Osteoblast (primary cell): ENCODE data around the gene STAT1. TPM values are rescaled to one million over a fixed set of nuclear protein-coding genes. Genes with fewer than 3 reads are reported as not detected.
A peak's percentile ranks its signal among the peaks of the same experiment; 100 is the strongest.

Source experiments
- DNase-seq: peaks from one replicate; pipeline ENCODE4 v3.0.0; 2011; ENCODE audit warnings: low spot score, mixed read lengths; ENCODE audit not compliant: insufficient read length; ENCODE audit errors: missing footprints
- H2AFZ ChIP-seq: 2 replicates; pipeline ENCODE4 v1.6.0; 2011; ENCODE audit warnings: mild to moderate bottlenecking, low read length
- H3K27ac ChIP-seq: 2 replicates; pipeline ENCODE4 v1.5.1; 2011; ENCODE audit warnings: mild to moderate bottlenecking, low read depth, low read length, moderate library complexity
- H3K27me3 ChIP-seq: 2 replicates; pipeline ENCODE4 v1.6.0; 2012; ENCODE audit warnings: mild to moderate bottlenecking, control low read depth, inconsistent platforms, low read length, moderate library complexity; ENCODE audit not compliant: insufficient read depth
- H3K36me3 ChIP-seq: 2 replicates; pipeline ENCODE4 v1.5.1; 2011; ENCODE audit warnings: mild to moderate bottlenecking, low read length, control low read depth, moderate library complexity; ENCODE audit not compliant: insufficient read depth
- H3K4me1 ChIP-seq: 2 replicates; pipeline ENCODE4 v1.5.1; 2011; ENCODE audit warnings: mild to moderate bottlenecking, low read length, control low read depth, moderate library complexity; ENCODE audit not compliant: insufficient read depth
- H3K4me2 ChIP-seq: 2 replicates; pipeline ENCODE4 v1.6.0; 2011; ENCODE audit warnings: mild to moderate bottlenecking, low read length; ENCODE audit not compliant: insufficient read depth
- H3K4me3 ChIP-seq: fragments of 200-600 bp; sonication (generic); 3 replicates; pipeline ENCODE4 v1.5.1; 2012; ENCODE audit warnings: mild to moderate bottlenecking, low read length, inconsistent platforms; ENCODE audit not compliant: insufficient read depth
- H3K79me2 ChIP-seq: 2 replicates; pipeline ENCODE4 v1.6.0; 2012; ENCODE audit warnings: mild to moderate bottlenecking, low read length, control low read depth, inconsistent platforms; ENCODE audit not compliant: insufficient read depth
- H3K9me3 ChIP-seq: 2 replicates; pipeline ENCODE4 v1.5.1; 2011; ENCODE audit warnings: low read depth, low read length, control low read depth
- H4K20me1 ChIP-seq: 2 replicates; pipeline ENCODE4 v1.6.0; 2012; ENCODE audit warnings: mild to moderate bottlenecking, low read length, control low read depth; ENCODE audit not compliant: insufficient read depth
- total RNA-seq: library from RNA; depleted of rRNA; stranded (reverse); fragments of >200 nt; gene quantifications from 2 replicates; pipeline ENCODE4 v1.2.3, GENCODE V29; 2012
- TF ChIP-seq, protein P1 (sequence below): IDR thresholded peaks from 2 replicates; pipeline ENCODE4 v1.5.1; 2011; ENCODE audit warnings: mild to moderate bottlenecking, low read depth, low read length, moderate library complexity; ENCODE audit errors: extremely low read depth

Gene STAT1
- total RNA-seq, 1 donor = 530 TPM

DNA sequence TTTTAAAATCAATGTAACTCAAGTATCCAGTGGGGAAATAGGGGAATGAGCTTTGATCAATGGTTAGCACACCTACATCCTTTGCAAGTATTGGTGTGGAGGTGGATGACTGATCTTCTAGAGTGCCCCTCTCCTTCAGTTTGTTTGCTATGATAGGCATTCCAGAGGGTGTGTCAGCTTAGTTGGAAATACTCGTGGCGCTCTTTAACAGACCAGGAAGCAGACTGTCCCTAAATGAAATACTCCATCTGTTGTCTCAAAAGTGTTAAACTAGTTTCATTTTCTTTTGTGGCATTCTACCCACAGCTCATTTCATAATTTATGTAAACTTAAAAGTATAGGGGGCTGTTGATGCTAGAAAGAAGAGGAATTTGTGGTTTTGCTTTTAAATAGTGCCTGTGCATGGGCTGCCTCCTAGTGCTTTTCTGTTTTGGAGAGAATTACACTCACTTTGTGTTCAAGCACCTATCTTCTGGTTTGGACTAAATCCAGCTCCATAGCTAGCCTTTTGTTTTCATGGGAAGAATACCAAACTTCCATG lies 66.2 kb downstream of the STAT1 start:
- TF ChIP-seq, protein P1, sequence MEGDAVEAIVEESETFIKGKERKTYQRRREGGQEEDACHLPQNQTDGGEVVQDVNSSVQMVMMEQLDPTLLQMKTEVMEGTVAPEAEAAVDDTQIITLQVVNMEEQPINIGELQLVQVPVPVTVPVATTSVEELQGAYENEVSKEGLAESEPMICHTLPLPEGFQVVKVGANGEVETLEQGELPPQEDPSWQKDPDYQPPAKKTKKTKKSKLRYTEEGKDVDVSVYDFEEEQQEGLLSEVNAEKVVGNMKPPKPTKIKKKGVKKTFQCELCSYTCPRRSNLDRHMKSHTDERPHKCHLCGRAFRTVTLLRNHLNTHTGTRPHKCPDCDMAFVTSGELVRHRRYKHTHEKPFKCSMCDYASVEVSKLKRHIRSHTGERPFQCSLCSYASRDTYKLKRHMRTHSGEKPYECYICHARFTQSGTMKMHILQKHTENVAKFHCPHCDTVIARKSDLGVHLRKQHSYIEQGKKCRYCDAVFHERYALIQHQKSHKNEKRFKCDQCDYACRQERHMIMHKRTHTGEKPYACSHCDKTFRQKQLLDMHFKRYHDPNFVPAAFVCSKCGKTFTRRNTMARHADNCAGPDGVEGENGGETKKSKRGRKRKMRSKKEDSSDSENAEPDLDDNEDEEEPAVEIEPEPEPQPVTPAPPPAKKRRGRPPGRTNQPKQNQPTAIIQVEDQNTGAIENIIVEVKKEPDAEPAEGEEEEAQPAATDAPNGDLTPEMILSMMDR = no peak
- no peak overlapping the region for H2AFZ ChIP-seq
- no peaks in the 10 kb centered on the region for H3K27me3 ChIP-seq
- H3K27ac ChIP-seq = peak overlapping the region; percentile 63
- peaks cover 14% of the 10 kb centered on the region for H4K20me1 ChIP-seq
- H3K4me2 ChIP-seq = peak overlapping the region; percentile 70
- H3K79me2 ChIP-seq = no peaks in the 10 kb centered on the region
- no peak for DNase-seq
- no peaks in the 10 kb centered on the region for H3K36me3 ChIP-seq
- peaks cover 30% of the 10 kb centered on the region for H3K4me1 ChIP-seq
- H3K4me3 ChIP-seq = peak overlapping the region; percentile 10
- no peaks in the 10 kb centered on the region for H3K9me3 ChIP-seq

DNA sequence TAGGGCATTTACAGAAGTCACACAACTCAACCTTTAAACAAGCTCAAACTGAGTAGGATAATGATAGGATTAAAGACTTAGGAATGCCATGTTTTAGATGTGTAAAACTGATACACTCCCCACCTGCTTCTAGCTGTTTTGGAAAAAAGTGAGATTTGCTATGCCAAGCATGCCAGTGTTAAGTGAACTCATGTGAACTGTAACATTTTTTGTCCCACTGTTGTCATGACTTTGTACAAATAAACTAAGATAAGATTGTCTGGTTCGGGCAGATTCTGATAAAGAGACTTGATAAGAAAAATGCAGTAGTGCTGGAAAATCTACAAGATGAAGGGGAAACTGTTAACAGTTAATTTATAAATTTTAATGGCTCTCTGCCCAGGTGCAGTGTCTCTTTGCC lies 66.8 kb downstream of the STAT1 start:
- Histone ChIP-seq H3K27ac (peak overlapping the region; percentile 63), H3K27me3 (no peaks in the 10 kb centered on the region), H3K36me3 (no peaks in the 10 kb centered on the region), H3K9me3 (no peaks in the 10 kb centered on the region), H3K4me3 (no peak overlapping the region), H3K4me1 (peaks cover 30% of the 10 kb centered on the region), H3K4me2 (peak overlapping the region; percentile 70), H4K20me1 (peaks cover 14% of the 10 kb centered on the region), H3K79me2 (no peaks in the 10 kb centered on the region), H2AFZ (no peak overlapping the region)
- no peak for DNase-seq
- TF ChIP-seq, protein P1 = no peak

DNA sequence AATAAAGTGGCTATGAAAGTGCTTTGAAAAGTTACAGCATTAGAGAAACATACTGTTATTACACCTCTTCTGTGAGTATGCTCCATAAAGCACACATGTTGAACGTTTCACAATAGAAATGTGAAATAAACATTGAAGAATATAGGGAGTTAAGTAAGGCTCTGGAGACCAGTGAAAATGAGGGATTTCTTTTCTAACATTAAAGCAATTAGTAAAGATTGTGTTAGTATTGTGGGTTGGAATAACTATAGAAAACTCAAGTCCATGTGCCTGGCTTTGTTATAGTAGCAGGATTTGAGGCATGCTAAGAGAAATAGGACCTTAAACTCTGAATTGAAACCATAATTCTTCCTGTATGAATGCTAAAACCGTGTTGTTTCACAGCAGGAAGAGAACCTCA lies 70.3 kb downstream of the STAT1 start:
- Histone ChIP-seq H3K9me3 (no peaks in the 10 kb centered on the region), H2AFZ (no peak overlapping the region), H3K79me2 (no peaks in the 10 kb centered on the region), H3K4me1 (peaks cover 32% of the 10 kb centered on the region), H4K20me1 (peaks cover 16% of the 10 kb centered on the region), H3K27ac (no peak overlapping the region), H3K36me3 (peaks cover 11% of the 10 kb centered on the region), H3K27me3 (no peaks in the 10 kb centered on the region), H3K4me3 (no peak overlapping the region), H3K4me2 (no peak overlapping the region)
- DNase-seq = no peak
- TF ChIP-seq, protein P1 = no peak

- H3K4me2 ChIP-seq = no peak overlapping the region
- H3K36me3 ChIP-seq = peaks cover 15% of the 10 kb centered on the region
- H3K27me3 ChIP-seq = no peaks in the 10 kb centered on the region
- H3K4me3 ChIP-seq = no peak overlapping the region
- H4K20me1 ChIP-seq = peaks cover 16% of the 10 kb centered on the region
- TF ChIP-seq, protein P1 = no peak
- H3K79me2 ChIP-seq = no peaks in the 10 kb centered on the region
- H3K27ac ChIP-seq = no peak overlapping the region
- no peak overlapping the region for H2AFZ ChIP-seq
- H3K4me1 ChIP-seq = peaks cover 22% of the 10 kb centered on the region
- no peaks in the 10 kb centered on the region for H3K9me3 ChIP-seq
- DNase-seq = no peak
Measured at GRCh38 chr2:190942697-190943096, 71.3 kb downstream of the STAT1 start.
